Gastroesophageal sphincter (tissue), 3 donors: ENCODE results near the gene PKIB.

Experiments used
- CTCF ChIP-seq, 4 experiments: fragments of 200-600 bp in 2 of 4; fragments of 450-650 bp in 2 of 4; sonication (generic) in 1 of 4; IDR thresholded peaks; one replicate each; pipeline ENCODE4 v1.5.1; 2017 to 2019; ENCODE audit warnings: antibody characterized with exemption in 4 of 4, mild to moderate bottlenecking in 2 of 4, moderate library complexity in 2 of 4
- POLR2A ChIP-seq, 2 donors: fragments of 450-650 bp; IDR thresholded peaks; one replicate each; pipeline ENCODE4 v1.6.1; 2017; ENCODE audit warnings: antibody characterized with exemption in 2 of 2, mild to moderate bottlenecking in 2 of 2, moderate library complexity in 1 of 2

- no peak for TF ChIP-seq CTCF (IDR thresholded peaks at IDR 0.05)
- no peak for TF ChIP-seq POLR2A (IDR thresholded peaks at IDR 0.05)
Observed at GRCh38 chr6:122580737-122581136, 29.5 kb upstream of the PKIB start.
